OCI-LY3 (cell line): ENCODE measurements around the gene TNS3.

Experiments
- CTCF ChIP-seq: fragments of 200-600, 300-600 bp; sonication (generic); IDR thresholded peaks from 2 replicates; pipeline ENCODE4 v1.5.1; 2014; ENCODE audit warnings: antibody characterized with exemption, low read length, low read depth
- EZH2phosphoT487 ChIP-seq: fragments of 200-600 bp; shearing (Covaris generic); IDR thresholded peaks from 2 replicates; pipeline ENCODE4 v1.6.1; 2018; ENCODE audit warnings: antibody characterized with exemption, mixed run types, low read depth

DNA sequence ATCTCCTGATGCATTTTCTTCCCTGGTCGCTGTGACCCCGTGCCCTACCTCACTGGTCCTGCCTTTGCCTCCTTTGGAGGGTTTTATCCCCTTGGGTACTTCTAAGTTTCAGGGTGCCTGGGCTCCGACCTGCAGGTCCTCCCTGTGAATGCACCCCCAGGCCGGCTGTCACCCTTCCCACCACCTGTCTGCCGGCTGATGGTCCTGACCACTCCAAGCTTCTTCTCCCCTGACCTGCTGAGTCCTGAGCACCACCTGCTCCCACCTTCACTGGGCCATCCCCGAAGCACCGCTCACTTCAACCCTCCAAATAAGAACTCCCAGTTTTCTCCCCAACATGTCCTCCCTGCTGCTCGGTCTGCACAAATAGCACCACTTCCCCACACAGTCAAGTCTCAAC is 33.4 kb downstream of the TNS3 start:
- TF ChIP-seq CTCF (no peak), EZH2phosphoT487 (no peak)
